ENCODE data around the gene ST6GALNAC3. TPM values are rescaled to one million over a fixed set of nuclear protein-coding genes. Genes with fewer than 3 reads are reported as not detected.

Gene ST6GALNAC3
- polyA plus RNA-seq, 1 donor (not counting 4 experiments of a cell fraction or from before 2014, with no cell fraction given), result 0.08 TPM

DNA sequence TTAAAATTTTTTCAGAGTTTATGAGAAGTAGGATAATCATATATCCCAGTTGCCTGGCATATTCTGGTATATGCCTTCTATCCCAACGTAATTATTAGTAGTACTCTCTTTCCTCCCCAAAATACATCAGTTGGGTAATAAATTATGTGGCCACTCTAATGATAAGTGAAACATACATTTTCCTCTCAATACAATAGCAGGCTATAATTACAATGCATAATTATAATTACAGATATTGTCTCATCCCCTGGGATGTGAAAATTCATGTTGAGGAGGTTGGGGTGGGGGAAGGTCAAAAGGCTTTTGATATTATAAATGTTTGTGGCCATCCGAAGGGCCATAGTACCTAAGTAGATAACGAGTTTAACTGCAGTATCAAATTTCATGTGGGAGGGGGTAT, 277.1 kb downstream of the ST6GALNAC3 start:
- Histone ChIP-seq H3K27ac (ENCODE audit: control insufficient read depth, insufficient read depth, low read length) (no peak overlapping the region), H3K9ac (ENCODE audit: control insufficient read depth, extremely low read depth, insufficient read depth, low read length) (no peak overlapping the region), H3K4me2 (ENCODE audit: control insufficient read depth, extremely low read depth, insufficient read depth, low read depth, low read length) (no peak overlapping the region), H3K4me1 (ENCODE audit: control insufficient read depth, extremely low read depth, insufficient read depth, low read length) (no peaks in the 10 kb centered on the region), H2AFZ (ENCODE audit: control insufficient read depth, low read length) (no peak overlapping the region), H4K20me1 (ENCODE audit: control insufficient read depth, extremely low read depth, insufficient read depth, low read length) (no peaks in the 10 kb centered on the region), H3K79me2 (ENCODE audit: control insufficient read depth, insufficient read depth, low read length) (no peaks in the 10 kb centered on the region), H3K9me3 (ENCODE audit: control insufficient read depth, low read depth, low read length) (no peaks in the 10 kb centered on the region), H3K9me1 (ENCODE audit: control insufficient read depth, extremely low read depth, insufficient read depth, low read length) (no peaks in the 10 kb centered on the region), H3K36me3 (ENCODE audit: control insufficient read depth in 2 of 2, extremely low read depth in 1 of 2, insufficient read depth in 2 of 2, low read length in 2 of 2) (no peaks in the 10 kb centered on the region), H3K27me3 (ENCODE audit: control insufficient read depth, extremely low read depth, insufficient read depth, low read length) (no peaks in the 10 kb centered on the region), H3K4me3 (ENCODE audit: control insufficient read depth in 2 of 3, extremely low read depth in 1 of 3, insufficient read depth in 2 of 3, low read depth in 1 of 3, low read length in 3 of 3) (no peak overlapping the region)
- FAIRE-seq (no peak), DNase-seq (ENCODE audit: low read depth, low spot score) (no peak)
- dilution Hi-C loops (cut with MboI; ENCODE audit: extremely low pct_ligation_motif_present, low sequenced_read_pairs), result no loop called here
- TF ChIP-seq, protein P1, sequence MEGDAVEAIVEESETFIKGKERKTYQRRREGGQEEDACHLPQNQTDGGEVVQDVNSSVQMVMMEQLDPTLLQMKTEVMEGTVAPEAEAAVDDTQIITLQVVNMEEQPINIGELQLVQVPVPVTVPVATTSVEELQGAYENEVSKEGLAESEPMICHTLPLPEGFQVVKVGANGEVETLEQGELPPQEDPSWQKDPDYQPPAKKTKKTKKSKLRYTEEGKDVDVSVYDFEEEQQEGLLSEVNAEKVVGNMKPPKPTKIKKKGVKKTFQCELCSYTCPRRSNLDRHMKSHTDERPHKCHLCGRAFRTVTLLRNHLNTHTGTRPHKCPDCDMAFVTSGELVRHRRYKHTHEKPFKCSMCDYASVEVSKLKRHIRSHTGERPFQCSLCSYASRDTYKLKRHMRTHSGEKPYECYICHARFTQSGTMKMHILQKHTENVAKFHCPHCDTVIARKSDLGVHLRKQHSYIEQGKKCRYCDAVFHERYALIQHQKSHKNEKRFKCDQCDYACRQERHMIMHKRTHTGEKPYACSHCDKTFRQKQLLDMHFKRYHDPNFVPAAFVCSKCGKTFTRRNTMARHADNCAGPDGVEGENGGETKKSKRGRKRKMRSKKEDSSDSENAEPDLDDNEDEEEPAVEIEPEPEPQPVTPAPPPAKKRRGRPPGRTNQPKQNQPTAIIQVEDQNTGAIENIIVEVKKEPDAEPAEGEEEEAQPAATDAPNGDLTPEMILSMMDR (optimal IDR thresholded peaks at IDR 0.05 in 1 of 3, IDR thresholded peaks at IDR 0.05 in 1 of 3, conservative IDR thresholded peaks at IDR 0.05 in 1 of 3; ENCODE audit: extremely low read depth in 1 of 3, insufficient read depth in 2 of 3, low read length in 3 of 3), result no peak
- no peak for TF ChIP-seq EZH2 (IDR thresholded peaks at IDR 0.05; ENCODE audit: low read length)

DNA sequence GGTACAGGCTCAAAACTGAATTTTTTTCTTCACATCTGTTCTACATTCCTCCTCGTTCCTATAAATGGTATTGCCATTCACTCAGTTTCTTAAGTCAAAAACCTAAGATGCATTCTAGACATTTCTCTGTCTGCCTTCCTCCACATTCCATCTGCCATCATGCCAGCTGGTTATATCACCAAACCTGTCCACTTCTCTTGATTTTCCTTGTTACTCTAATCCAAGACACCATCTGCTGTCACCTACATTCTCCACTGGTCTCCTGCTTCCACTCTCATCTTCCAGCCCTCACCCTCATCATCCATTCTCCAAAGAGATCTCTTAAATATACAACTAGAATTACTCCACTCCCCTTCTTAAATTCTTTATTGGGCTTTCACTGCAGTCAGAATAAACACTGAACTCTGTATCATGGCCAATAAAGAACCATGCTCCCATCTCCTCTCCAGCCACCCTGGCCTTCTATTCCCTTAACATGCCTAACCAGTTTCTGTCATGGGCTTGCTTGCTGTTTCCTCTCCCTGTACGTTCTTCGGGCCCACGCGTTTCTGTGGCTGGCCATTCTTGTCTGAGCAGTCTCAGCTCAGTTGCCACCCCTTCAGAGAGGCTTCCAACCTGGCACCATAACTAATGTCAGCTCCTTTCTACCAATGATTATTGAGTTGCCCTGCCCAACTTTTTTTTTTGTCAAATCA, 278.3 kb downstream of the ST6GALNAC3 start:
- no peaks in the 10 kb centered on the region for H3K9me3 ChIP-seq (ENCODE audit: control insufficient read depth, low read depth, low read length)
- no peak for FAIRE-seq
- H3K4me1 ChIP-seq (ENCODE audit: control insufficient read depth, extremely low read depth, insufficient read depth, low read length), result no peaks in the 10 kb centered on the region
- dilution Hi-C loops (cut with MboI; ENCODE audit: extremely low pct_ligation_motif_present, low sequenced_read_pairs), result no loop called here
- H3K27me3 ChIP-seq (ENCODE audit: control insufficient read depth, extremely low read depth, insufficient read depth, low read length), result no peaks in the 10 kb centered on the region
- no peak for DNase-seq (ENCODE audit: low read depth, low spot score)
- no peaks in the 10 kb centered on the region for H3K36me3 ChIP-seq (ENCODE audit: control insufficient read depth in 2 of 2, extremely low read depth in 1 of 2, insufficient read depth in 2 of 2, low read length in 2 of 2)
- no peak overlapping the region for H3K4me3 ChIP-seq (ENCODE audit: control insufficient read depth in 2 of 3, extremely low read depth in 1 of 3, insufficient read depth in 2 of 3, low read depth in 1 of 3, low read length in 3 of 3)
- H3K4me2 ChIP-seq (ENCODE audit: control insufficient read depth, extremely low read depth, insufficient read depth, low read depth, low read length), result no peak overlapping the region
- TF ChIP-seq, protein P1 (optimal IDR thresholded peaks at IDR 0.05 in 1 of 3, IDR thresholded peaks at IDR 0.05 in 1 of 3, conservative IDR thresholded peaks at IDR 0.05 in 1 of 3; ENCODE audit: extremely low read depth in 1 of 3, insufficient read depth in 2 of 3, low read length in 3 of 3), result no peak
- TF ChIP-seq EZH2 (IDR thresholded peaks at IDR 0.05; ENCODE audit: low read length), result no peak
- no peaks in the 10 kb centered on the region for H3K79me2 ChIP-seq (ENCODE audit: control insufficient read depth, insufficient read depth, low read length)
- no peak overlapping the region for H3K9ac ChIP-seq (ENCODE audit: control insufficient read depth, extremely low read depth, insufficient read depth, low read length)
- H3K27ac ChIP-seq (ENCODE audit: control insufficient read depth, insufficient read depth, low read length), result no peak overlapping the region
- H2AFZ ChIP-seq (ENCODE audit: control insufficient read depth, low read length), result no peak overlapping the region
- H4K20me1 ChIP-seq (ENCODE audit: control insufficient read depth, extremely low read depth, insufficient read depth, low read length), result no peaks in the 10 kb centered on the region
- H3K9me1 ChIP-seq (ENCODE audit: control insufficient read depth, extremely low read depth, insufficient read depth, low read length), result no peaks in the 10 kb centered on the region

All from keratinocyte (primary cell).